Measurements from ENCODE around the gene NRF1.

Gene NRF1

GRCh38 chr7:129688503-129689222 lies 77.1 kb downstream of the NRF1 start:
- no peak for DNase-seq

GRCh38 chr7:129689995-129690581 lies 78.6 kb downstream of the NRF1 start:
- DNase-seq = peak; percentile 67

- DNase-seq = no peak
Measured at GRCh38 chr7:129690701-129691100, 79.2 kb downstream of the NRF1 start.

GRCh38 chr7:129698516-129699418 lies 87.2 kb downstream of the NRF1 start:
- peak; percentile 20 for DNase-seq

- DNase-seq = no peak
Measured at GRCh38 chr7:129702316-129702715, 90.8 kb downstream of the NRF1 start.

GRCh38 chr7:129702761-129703338 lies 91.3 kb downstream of the NRF1 start:
- no peak for DNase-seq

GRCh38 chr7:129703751-129704150 lies 92.2 kb downstream of the NRF1 start:
- DNase-seq = no peak

- DNase-seq = no peak
Measured at GRCh38 chr7:129707910-129708499, 96.5 kb downstream of the NRF1 start.

GRCh38 chr7:129713544-129713943 lies 102.0 kb downstream of the NRF1 start:
- no peak for DNase-seq

- no peak for DNase-seq
Measured at GRCh38 chr7:129714514-129715063, 103.1 kb downstream of the NRF1 start.

GRCh38 chr7:129719980-129720732 lies 108.6 kb downstream of the NRF1 start:
- peak; percentile 86 for DNase-seq

GRCh38 chr7:129721068-129721467 lies 109.5 kb downstream of the NRF1 start:
- peak; percentile 12 for DNase-seq

- no peak for DNase-seq
Measured at GRCh38 chr7:129723679-129724078, 112.2 kb downstream of the NRF1 start.

GRCh38 chr7:129724796-129725195 lies 113.3 kb downstream of the NRF1 start:
- no peak for DNase-seq

GRCh38 chr7:129728875-129729467 lies 117.5 kb downstream of the NRF1 start:
- DNase-seq = peak; percentile 79

- no peak for DNase-seq
Measured at GRCh38 chr7:129729511-129729910, 118.0 kb downstream of the NRF1 start.

- DNase-seq = no peak
Measured at GRCh38 chr7:129730159-129730558, 118.6 kb downstream of the NRF1 start.

- DNase-seq = no peak
Measured at GRCh38 chr7:129734400-129734799, 122.9 kb downstream of the NRF1 start.

- no peak for DNase-seq
Measured at GRCh38 chr7:129739427-129739826, 127.9 kb downstream of the NRF1 start.

GRCh38 chr7:129740574-129741410 lies 129.3 kb downstream of the NRF1 start:
- no peak for DNase-seq
